GM21360 (cell line): ENCODE measurements around the gene SP5.
"Not testable (repeated sequence)": the region's sequence is repeated elsewhere in the genome, so short reads cannot be mapped to it uniquely, and the experiment has no call there.

Experiments used
- ATAC-seq: cut with Tn5 transposase; IDR thresholded peaks from one replicate; pipeline ENCODE4 v1.9.1; 2021; ENCODE audit warnings: mild to moderate bottlenecking, moderate library complexity; ENCODE audit not compliant: unreplicated experiment

The SP5 gene

DNA sequence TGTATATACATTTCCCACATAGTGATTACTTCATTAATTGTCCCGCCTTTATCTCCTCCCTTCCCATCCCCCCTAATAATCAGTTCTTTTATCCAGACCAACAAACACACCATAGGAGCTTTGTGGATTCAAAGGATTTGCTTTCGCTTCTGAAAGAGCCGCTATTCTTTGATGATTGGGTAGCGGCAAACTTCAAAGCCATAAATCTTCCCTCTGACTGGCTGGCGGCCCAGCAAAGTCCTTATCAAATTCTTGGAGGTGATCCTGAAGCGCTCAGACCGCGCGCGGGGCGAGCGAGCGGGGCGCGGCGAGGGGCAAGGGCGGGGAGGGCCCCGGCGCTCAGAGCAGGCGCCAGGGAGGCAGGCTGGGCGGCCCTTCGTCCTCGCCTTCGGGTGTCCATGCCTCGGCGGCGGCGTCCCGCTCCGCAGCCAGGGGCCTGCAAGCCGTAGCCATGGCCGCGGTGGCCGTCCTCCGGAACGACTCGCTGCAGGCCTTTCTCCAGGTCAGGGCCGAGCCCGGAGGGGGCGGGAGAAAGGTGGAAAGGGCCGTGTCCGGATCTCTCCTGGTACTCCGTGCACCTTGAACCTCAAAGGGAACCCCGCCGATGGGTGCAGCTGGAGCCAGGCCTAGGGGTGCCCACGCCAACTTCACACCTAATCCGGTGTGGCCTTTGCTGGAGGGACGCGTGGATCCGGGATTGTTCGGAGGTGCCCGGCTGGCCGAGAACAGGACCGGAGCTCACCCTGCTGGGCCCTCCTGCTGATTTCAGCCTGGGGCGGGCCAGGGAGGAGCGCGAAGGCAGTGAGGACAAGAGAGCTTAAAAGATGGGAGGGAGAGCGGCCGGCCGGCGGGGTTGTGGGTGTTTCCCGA lies at the start of gene SP5:
SP5 (plus strand) TSS at position 276 of the 870 bp plus-strand sequence; CDS start at position 452, 176 bp downstream.
- no peak for ATAC-seq

DNA sequence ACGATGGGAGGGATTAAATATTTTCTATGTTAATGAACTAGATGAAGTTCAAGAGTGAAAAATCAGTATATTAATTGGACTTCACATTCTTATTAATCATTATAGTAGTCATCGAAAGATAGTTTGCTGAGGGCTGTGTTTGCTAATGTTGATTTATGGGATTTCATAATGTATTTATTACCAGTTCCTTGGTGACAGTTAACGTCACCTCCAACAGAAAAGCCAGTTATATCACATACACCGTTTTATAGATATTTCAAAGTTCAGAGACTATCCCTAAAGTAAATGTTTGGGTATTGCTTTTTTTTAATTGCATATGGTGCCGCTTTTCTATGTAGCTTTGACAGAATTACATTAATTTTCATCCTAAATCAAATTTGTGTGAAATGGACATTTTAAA lies 49.4 kb upstream of the SP5 start:
- no peak for ATAC-seq

DNA sequence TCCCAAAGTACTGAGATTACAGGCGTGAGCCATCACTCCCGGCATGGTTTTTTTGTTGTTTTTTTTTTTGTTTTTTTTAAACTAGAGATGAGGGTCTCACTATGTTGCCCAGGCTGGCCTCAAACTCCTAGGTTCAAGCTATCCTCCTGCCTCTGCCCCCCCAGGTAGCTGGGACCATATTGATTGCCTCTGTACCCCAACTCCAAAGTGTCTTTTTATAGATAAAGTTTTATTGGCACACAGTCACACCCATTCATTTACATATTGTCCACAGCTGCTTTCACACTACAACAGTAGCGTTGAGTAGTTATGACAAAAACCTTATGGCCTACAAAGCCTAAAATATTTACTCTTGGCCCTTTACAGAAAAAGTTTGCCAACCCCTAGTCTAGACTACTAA lies 45.2 kb upstream of the SP5 start:
- no peak for ATAC-seq

DNA sequence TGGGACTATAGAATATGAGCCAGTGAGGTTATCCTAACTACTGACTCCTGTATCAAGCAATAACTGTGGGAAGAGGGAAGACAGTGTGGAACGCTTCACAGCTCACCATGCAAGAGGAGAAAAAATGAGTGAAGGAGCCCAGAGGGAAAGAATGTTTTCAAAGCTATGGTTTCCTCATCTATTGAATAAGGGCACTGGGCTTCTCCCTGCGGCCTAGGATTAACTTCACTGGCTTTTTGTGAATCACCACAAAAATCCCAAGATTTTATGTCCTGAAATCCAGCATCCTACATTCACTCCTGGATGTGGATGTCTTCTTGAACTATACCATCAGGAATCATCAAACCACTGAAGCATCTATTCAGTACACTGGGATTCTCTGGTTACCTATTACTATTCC lies 44.5 kb upstream of the SP5 start:
- ATAC-seq = no peak

DNA sequence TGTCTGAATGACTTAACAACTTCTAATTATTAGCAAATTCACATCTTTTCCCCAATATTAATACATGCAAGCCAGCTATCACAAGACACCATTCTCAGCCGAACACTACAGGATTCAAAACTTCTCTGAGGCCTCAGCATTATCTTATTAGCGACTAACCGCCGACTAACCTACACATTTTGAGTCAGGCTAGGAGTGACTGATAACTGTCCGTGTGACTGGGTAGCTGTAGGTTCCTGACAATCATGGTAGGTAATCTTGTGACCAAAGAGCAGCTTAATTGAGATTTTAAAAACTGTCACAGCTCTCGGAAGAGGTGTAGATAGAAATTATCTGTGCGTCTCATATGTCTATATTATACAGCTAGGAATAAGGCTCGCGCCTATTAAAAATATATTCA lies 44.1 kb upstream of the SP5 start:
- no peak for ATAC-seq

DNA sequence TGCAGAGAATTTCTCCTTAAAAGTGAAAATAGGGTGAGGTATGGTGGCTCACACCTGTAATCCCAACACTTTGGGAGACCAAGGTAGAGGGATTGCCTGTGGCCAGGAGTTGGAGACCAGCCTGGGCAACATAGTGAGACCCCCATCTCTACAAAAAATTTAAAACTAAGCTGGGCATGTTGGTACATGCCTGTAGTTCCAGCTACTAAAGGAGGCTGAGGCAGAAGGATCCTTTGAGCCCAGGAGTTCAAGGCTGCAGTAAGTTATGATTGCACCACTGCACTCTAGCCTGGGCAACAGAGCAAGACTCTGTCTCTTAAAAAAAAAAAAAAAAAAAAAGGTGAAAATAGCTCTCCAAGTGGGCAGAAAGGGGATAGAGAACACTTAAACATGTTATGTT lies 40.9 kb upstream of the SP5 start:
- not testable (repeated sequence) for ATAC-seq

DNA sequence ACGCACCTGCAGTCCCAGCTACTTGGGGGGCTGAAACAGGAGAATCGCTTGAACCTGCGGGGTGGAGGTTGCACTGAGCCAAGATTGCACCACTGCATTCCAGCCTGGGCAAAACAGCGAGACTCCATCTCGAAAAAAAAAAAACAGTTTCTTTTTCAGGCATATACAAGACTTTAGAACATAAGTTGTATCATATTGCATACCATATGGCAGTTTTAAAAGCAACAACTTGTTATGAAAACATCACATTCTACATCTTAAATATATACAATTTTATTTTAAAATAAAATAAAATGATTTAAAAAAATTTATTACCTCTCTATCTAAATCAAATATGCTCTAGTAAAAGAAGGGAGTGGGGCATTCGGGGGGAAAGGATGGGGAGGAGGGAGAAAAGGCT lies 39.4 kb upstream of the SP5 start:
- ATAC-seq = no peak

DNA sequence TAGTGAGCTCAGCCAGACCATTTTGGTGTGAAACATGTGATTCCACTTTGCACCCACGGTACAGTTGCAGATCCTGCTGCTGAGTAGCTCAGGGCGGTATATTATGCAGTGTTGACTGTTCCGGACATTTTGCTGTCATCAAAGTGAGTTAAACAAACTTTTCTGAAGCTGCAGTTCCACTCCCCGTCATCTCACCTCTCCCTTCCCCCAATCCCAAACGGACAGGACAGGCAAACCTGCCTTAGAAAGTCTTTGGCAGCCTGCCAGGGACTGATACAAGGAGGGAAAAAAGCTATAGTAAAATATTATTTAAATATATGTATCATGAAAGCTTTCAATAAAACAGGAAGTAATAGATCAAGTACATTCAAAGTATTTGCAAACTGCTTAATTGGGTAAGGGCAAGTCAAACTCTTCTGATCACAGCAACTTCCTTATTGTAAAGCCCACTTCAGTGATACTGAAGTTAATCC lies 35.5 kb upstream of the SP5 start:
- no peak for ATAC-seq

DNA sequence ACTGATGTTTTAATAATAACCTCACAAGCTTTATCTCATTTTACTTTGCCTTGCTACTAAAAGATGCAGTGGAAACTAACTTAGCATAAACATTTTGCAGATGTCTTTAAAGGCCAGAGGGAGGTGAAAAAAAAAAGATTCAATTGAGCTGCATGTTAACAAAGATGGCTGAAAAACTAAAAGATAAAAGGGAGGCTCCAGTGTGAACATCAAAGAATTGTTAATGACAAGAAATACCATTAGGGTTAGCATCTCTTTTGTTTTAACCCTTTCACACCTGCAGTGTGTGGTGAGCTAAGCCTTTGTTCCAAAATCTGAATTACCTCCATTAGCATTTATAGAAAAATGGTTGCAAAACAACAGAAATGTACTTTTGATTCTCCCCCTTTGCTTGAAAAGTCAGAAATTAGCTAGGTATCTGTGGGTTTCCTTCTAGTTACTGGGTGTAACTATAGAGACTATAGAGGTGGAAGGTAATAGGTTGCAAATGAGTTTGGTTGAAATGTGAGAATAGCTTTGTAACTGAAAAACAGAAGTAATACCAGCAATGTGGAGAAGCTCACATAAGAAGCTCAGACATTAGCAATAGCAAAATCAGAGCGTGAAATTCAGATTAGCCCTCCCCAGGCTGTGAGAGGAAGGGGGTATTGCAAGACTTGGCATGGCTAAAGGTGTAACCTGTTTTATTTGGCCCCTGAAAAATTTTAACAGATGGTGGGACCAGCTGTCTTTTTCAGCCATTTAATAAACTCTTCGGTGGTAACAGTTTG lies 34.8 kb upstream of the SP5 start:
- peak; percentile 64 for ATAC-seq

DNA sequence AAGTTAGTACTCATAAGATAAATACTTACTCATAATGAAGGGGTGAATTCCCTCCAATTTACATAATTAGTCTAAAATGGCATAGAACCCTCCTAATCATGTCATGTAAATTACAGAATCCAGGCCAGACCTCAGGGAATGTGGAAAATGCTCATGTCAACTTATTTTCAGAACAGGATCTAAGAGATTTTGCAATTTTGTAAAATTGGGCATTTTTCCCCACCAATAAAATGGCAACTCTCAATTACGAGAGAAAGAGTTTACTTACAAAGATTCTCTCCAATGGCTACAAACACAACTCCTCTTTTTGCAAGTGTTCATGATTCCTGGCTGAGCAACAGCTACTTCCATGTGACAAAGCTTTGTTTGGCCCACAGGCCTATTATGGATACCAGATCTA lies 33.8 kb upstream of the SP5 start:
- ATAC-seq = no peak

DNA sequence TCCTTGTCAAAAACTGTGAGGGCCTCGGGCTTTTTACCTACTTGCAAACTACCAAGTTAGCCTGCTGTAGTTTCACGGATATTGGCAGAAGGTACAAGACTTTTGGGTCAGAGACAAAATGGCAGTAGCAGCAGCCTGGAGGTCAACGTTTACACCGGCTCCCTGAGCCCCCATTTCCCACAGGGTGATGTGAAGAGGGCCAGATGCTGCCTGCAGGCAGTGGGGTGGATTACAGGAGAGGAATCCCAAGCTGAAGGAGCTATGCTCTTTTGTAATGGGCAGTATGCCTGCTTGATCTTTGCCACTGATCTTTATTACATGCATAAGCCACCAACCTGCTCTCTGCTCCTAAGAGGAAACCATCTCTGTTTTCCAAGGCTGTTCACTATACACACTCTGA lies 29.5 kb upstream of the SP5 start:
- ATAC-seq = no peak

DNA sequence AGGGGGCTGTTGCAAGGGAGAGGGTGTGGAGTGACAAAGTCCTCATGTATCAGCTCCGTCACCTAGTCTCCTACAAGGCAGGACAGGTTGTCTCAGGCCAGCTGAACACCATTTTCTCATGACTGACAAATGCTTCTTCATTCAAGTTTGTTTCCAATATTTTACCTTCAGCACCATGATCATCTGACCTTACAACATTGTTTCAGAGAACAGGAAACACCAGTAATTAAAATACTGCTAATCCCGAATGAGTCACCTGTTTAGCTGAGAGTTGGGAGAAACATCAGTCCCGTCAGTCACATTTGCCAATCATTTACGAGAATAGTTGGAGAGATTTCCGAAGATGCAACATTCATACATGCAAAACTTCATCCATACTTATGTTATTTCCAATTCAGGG lies 25.7 kb upstream of the SP5 start:
- ATAC-seq = no peak

DNA sequence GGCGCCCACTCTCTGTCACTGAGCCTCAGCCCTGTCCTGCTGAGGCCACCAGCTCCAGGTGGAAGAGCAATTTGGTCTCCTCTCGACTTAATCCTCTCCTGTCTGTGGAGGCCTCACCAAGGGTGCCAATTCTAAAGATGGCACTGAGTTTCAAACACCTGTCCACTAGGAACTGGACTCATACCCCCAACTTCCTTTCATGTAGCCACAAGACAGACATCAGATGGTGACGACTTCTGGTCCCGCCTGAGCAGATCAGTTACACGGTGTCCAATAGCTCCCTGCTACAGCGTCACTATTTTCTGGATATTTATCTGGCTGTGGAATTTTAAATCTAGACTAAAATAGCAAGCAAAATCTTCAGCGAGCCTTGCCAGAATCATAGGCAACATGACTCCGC lies 24.5 kb upstream of the SP5 start:
- ATAC-seq = no peak

DNA sequence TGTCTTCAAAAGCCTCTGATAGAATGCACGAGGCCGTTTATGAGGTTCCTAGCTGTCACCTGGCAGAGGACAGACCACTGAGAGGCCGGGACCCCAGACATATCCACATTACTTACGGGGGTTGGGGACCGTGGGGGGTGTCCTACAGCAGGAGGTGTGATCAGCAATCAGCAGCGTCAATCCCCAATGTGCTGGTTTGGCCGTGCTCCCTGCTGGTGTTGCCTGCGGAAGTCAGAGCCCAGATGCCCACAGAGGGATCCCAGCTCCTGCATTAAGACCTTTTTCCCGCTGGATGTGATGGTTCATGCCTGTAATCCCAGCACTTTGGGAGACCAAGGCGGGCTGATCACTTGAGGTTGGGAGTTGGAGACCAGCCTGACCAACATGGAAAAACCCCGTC lies 20.8 kb upstream of the SP5 start:
- ATAC-seq = no peak

DNA sequence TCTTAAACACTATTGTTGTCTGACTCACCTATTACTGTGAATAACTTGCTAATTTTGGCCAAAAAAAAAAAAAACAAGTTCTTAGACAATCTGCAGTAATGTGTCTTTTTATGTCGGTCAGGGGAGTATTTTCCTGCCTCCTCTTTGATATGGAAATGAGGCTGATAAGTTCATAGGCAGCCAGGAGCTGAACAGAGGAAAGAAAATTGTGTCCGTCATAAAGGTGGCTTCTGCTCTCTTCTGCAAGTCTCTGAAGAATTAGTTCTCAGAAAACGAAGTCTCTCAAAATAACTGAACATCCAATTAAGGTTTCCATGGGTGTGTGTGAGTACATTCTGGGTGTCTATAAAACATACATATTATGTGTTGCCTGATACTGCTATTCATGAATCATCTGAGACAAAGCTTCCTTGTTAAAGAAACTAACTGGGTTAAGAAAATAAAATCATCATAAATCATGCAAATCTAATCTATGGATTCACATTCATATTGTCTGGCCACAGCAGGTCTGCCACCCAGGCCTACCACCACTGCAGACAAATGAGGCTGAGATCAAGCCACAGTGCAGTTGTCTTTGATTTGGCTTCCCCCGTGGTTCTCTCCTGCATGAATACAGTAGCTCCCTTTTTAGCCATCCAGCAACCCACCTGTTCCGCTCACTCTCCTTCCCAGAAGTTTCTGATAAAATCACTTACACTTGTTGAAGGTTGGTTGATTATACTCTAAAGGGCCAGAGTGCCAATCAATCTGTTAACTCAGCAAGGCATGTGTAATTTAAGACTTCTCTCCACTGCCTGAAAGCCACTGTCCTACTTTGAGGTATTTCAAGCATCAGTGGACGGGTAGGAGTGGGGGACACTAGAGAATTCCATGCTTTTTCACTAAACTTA lies 19.4 kb upstream of the SP5 start:
- ATAC-seq = no peak

DNA sequence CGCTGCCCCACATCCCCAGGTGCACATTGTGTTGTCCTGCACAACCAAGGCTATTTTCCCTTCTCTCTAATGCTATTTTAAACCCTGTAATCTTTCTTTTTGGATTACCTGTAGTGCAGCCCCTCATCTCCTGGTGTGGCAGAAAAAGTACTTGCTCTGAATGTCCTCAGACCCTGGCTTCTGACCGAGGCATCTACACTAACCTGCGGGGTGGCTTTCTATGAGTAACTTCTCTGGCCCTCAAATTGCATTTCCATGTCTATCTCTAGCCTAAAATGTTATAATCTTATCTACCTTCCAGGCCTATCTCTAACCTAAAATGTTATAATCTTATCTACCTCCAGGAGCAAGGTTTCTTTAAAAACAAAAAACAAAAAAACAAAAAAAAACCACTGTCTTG lies 18.2 kb upstream of the SP5 start:
- ATAC-seq = no peak

DNA sequence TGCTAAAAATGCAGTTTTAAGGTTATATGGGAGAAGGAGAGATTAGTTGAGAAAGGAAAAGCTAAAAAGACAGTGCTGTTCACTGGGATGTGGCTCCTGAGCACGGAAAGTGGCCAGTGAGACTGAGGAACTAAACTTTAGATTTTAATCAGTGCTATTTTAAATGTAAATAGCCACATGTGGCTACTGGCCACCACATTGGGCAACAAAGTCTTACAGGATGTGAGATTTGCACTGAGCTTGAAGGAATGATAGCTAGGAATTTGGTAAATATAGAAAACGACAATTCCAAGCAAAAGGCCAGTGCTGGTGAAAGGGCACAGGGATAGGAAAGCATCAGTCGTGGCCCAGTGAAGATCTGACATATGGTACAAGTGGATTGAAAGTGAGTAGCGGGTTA lies 14.1 kb upstream of the SP5 start:
- no peak for ATAC-seq

DNA sequence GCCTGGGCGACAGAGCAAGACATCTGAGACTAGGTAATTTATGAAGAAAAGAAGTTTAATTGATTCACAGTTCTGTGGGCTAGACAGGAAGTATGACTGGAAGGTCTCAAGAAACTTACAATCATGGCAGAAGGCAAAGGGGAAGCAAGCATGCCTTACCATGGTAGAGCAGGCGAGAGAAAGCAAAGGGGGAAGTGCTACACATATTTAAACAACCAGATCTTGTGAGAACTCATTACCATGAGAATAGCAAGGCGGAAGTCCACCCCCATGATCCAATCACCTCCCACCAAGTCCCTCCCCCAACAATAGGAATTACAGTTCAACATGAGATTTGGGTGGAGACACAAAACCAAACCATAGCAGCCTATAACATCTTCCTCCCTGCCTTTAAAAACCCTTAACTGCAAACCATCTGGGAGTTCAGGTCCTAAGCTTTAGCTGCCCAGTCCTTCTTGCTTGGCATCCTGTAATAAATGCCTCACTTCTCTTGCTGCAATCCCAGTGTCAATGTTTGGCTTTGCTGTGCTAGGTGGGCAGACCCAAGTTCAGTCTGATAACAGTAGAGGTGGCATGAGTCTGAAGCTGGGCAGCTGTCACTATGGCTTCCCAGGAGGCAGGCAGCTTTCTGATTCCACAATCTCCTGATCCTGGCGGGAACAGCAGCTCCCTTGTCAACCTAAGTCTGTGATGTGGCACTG lies 11.2 kb upstream of the SP5 start:
- no peak for ATAC-seq

DNA sequence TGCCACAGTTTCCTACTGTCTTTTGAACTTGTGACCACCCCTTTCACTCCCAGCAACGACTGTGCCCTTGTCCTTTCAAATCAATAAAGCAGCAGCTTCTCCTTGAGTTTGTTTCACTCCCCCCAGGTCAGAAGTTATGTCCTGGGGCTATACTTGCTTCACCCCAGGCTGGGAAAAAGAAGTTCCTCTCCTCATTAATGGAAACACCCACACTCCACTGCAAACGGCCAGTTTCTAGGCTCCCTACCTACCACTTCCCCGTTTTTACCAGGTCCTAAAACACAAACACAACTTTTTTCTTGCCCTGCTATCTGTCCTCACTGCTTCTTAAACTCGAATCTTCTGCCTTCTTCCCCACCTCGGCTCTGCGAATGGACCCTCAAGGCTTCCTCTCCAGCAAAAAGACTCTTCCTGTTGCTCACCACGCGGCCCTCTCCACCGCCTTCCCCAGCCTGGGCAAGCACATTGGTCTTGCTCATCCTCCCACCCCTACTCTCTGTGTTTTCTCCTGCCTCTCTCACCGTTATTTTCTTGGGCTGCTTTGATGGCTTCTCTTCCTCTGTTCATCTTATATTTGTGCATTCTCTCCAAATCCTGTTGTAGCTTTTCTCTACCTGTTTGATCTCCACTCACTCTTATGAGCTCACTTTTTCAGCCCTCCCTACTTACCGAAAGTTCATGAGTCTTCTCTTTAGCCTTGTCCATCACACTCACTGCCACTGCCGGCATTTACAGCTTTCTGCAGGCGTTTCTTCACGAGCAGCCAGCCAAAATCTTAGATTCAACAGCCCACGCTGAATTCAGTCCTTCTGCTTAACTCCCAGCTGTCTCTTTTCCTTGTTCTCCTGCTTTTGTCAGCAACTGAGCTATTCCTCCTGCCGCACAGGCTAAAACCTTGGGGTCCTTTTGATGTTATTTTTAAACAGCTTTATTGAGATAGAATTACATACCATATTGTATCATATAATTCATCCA lies 7.0 kb upstream of the SP5 start:
- ATAC-seq = no peak
